GM12864 (cell line): ENCODE measurements around the gene FRYL.
A peak's percentile ranks its signal among the peaks of the same experiment; 100 is the strongest.
"Not testable (repeated sequence)": the region's sequence is repeated elsewhere in the genome, so short reads cannot be mapped to it uniquely, and the experiment has no call there.

Experiments
- DNase-seq: peaks from one replicate; pipeline ENCODE4 v3.0.0-alpha.2; 2011; ENCODE audit warnings: low read depth
- H3K4me3 ChIP-seq: 2 replicates; pipeline ENCODE4 v1.5.1; 2011; ENCODE audit warnings: mild to moderate bottlenecking, low read depth, low read length, control low read depth
- TF ChIP-seq, protein P1 (sequence below): IDR thresholded peaks from 2 replicates; pipeline ENCODE4 v1.5.1; 2011; ENCODE audit warnings: low read depth, mild to moderate bottlenecking, moderate library complexity, low read length, control low read depth, inconsistent platforms; ENCODE audit errors: missing control alignments

The FRYL gene

DNA sequence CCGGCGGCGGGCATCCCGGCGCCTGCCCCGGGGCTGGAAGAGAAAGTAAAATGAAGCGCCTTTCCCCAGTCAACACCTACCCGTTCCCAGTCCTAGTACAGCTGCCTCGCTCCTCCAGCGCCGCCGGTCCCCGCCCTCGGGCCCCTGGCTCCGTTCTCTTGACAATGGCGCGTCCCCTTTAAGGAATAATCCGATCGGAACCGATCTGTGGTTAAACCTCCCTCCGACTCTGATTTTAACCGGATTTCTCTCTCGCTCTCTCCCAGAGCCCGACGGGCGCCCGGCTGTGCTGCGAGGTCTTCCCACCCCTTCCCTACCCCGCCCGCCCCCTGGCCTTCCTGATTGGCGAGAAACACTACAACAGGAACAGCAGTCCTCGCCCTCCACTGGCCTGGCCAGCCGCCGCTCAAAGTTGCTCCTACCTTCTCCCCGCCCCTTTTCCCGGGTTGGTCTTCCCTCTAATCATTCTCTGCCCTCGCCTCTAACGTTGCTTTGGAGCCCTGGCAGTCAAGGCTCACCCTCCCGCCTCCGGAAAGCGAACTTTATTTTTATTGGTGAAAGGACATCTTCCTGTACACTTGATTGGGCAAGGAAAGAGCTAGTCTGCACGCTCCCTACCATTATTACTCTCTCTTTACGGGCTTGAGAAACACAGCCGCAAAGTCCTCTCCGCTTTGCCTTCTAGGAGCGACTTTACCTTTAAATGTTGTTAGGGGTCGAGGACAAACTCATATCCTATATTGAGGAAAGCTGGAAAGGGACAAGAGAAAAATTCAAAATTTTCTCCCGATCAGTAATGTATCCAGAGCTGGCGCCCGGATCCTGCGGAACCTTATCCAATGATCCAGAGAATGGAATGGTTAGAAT lies at the start of gene FRYL:
Gene FRYL (minus strand): TSS at position 282 of the 867 bp plus-strand sequence. CDS start 145,869 bp downstream, outside the sequence.
- H3K4me3 ChIP-seq: peak within 1 kb of the TSS; percentile 90
- peak; percentile 98 for DNase-seq
- TF ChIP-seq, protein P1, sequence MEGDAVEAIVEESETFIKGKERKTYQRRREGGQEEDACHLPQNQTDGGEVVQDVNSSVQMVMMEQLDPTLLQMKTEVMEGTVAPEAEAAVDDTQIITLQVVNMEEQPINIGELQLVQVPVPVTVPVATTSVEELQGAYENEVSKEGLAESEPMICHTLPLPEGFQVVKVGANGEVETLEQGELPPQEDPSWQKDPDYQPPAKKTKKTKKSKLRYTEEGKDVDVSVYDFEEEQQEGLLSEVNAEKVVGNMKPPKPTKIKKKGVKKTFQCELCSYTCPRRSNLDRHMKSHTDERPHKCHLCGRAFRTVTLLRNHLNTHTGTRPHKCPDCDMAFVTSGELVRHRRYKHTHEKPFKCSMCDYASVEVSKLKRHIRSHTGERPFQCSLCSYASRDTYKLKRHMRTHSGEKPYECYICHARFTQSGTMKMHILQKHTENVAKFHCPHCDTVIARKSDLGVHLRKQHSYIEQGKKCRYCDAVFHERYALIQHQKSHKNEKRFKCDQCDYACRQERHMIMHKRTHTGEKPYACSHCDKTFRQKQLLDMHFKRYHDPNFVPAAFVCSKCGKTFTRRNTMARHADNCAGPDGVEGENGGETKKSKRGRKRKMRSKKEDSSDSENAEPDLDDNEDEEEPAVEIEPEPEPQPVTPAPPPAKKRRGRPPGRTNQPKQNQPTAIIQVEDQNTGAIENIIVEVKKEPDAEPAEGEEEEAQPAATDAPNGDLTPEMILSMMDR: no peak

GRCh38 chr4:48827622-48828021 lies 47.5 kb upstream of the FRYL start:
- TF ChIP-seq, protein P1: no peak
- DNase-seq: no peak

DNA sequence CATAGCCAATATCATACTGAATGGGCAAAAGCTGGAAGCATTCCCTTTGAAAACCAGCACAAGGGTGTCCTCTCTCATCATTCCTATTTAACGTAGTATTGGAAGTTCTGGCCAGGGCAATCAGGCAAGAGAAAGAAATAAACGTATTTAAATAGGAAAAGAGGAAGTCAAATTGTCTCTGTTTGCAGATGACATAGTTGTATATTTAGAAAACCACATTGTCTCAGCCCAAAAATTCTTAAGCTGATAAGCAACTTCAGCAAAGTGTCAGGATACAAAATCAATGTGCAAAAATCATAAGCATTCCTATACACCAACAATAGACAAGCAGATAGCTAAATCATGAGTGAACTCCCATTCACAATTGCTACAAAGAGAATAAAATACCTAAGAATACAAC lies 41.4 kb upstream of the FRYL start:
- H3K4me3 ChIP-seq, DNase-seq: not testable (repeated sequence)

More at GRCh38 chr4:48827622-48828021, 47.5 kb upstream of the FRYL start:
- H3K4me3 ChIP-seq: no peak overlapping the region

DNA sequence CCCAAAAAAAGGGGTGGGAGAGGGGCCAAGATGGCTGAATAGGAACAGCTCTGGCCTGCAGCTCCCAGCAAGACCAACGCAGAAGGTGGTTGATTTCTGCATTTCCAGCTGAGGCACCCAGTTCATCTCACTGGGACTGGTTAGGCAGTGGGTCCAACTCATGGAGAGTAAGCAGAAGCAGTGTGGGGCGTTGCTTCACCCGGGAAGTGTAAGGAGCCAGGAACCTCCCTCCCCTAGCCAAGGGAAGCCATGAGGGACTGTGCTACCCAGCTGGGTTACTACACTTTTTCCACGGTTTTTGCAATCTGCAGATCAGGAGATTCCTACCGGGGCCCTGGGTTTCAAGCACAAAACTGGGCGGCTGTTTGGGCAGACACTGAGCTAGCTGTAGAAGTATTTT lies 36.9 kb upstream of the FRYL start:
- H3K4me3 ChIP-seq: no peak overlapping the region
- DNase-seq: no peak
- TF ChIP-seq, protein P1: no peak

- H3K4me3 ChIP-seq, DNase-seq: not testable (repeated sequence)
Measured at GRCh38 chr4:48816297-48816696, 36.2 kb upstream of the FRYL start.

GRCh38 chr4:48815483-48815882 lies 35.4 kb upstream of the FRYL start:
- no peak overlapping the region for H3K4me3 ChIP-seq
- no peak for DNase-seq
- TF ChIP-seq, protein P1: no peak

GRCh38 chr4:48813964-48814363 lies 33.9 kb upstream of the FRYL start:
- peak; percentile 57 for DNase-seq
- TF ChIP-seq, protein P1: no peak
- no peak overlapping the region for H3K4me3 ChIP-seq

GRCh38 chr4:48812866-48813265 lies 32.8 kb upstream of the FRYL start:
- H3K4me3 ChIP-seq: no peak overlapping the region
- TF ChIP-seq, protein P1: no peak
- DNase-seq: no peak
